HEK293T (cell line): ENCODE measurements around the gene UNCX.

Experiments
- CTCF ChIA-PET: fragments of 350-600 bp; formaldehyde crosslinking; extraction: SDS; loops from one replicate; lab custom pipeline; 2021; ENCODE audit warnings: antibody characterized with exemption, inconsistent platforms; lab: Yijun Ruan, JAX
- POLR2A ChIA-PET: fragments of 350-600 bp; formaldehyde crosslinking; extraction: SDS; loops from one replicate; lab custom pipeline; 2020; ENCODE audit warnings: antibody characterized with exemption, inconsistent platforms; lab: Yijun Ruan, JAX
- DNase-seq: peaks from one replicate; pipeline ENCODE4 v3.0.0; 2012; ENCODE audit warnings: mixed read lengths; ENCODE audit errors: extremely low spot score
- ARNT ChIP-seq: fragments of 450-650 bp; IDR thresholded peaks from 2 replicates; pipeline ENCODE4 v1.6.1; 2017; ENCODE audit warnings: mild to moderate bottlenecking
- BHLHE40 ChIP-seq: fragments of 450-650 bp; IDR thresholded peaks from 2 replicates; pipeline ENCODE4 v1.6.1; 2016; ENCODE audit warnings: mild to moderate bottlenecking, moderate library complexity, borderline replicate concordance
- CTBP1 ChIP-seq: fragments of 450-650 bp; IDR thresholded peaks from 2 replicates; pipeline ENCODE4 v1.6.1; 2016; ENCODE audit warnings: borderline replicate concordance
- ELF4 ChIP-seq: fragments of 450-650 bp; IDR thresholded peaks from 2 replicates; pipeline ENCODE4 v1.6.1; 2017; ENCODE audit warnings: antibody characterized with exemption
- FOXA1 ChIP-seq: fragments of 450-650 bp; IDR thresholded peaks from 2 replicates; pipeline ENCODE4 v1.6.1; 2016; ENCODE audit warnings: mild to moderate bottlenecking
- FOXK2 ChIP-seq: fragments of 450-650 bp; IDR thresholded peaks from 2 replicates; pipeline ENCODE4 v1.6.1; 2016; ENCODE audit warnings: mild to moderate bottlenecking
- FOXM1 ChIP-seq: fragments of 450-650 bp; IDR thresholded peaks from 2 replicates; pipeline ENCODE4 v1.6.1; 2017; ENCODE audit warnings: mild to moderate bottlenecking, borderline replicate concordance
- HDGF ChIP-seq: fragments of 450-650 bp; IDR thresholded peaks from 2 replicates; pipeline ENCODE4 v1.6.1; 2017; ENCODE audit warnings: antibody characterized with exemption, borderline replicate concordance
- L3MBTL2 ChIP-seq: fragments of 450-650 bp; conservative IDR thresholded peaks from 2 replicates; pipeline ENCODE4 v1.6.1; 2016; ENCODE audit warnings: mild to moderate bottlenecking
- LEF1 ChIP-seq: fragments of 450-650 bp; IDR thresholded peaks from 2 replicates; pipeline ENCODE4 v1.6.1; 2017; ENCODE audit warnings: mild to moderate bottlenecking, borderline replicate concordance
- NFRKB ChIP-seq: fragments of 450-650 bp; IDR thresholded peaks from 2 replicates; pipeline ENCODE4 v1.6.1; 2016; ENCODE audit warnings: mild to moderate bottlenecking, moderate library complexity
- SP1 ChIP-seq: fragments of 450-650 bp; IDR thresholded peaks from 2 replicates; pipeline ENCODE4 v1.6.1; 2017
- SUZ12 ChIP-seq: fragments of 450-650 bp; IDR thresholded peaks from 2 replicates; pipeline ENCODE4 v1.6.1; 2016; ENCODE audit warnings: mild to moderate bottlenecking
- TARDBP ChIP-seq: fragments of 450-650 bp; IDR thresholded peaks from 2 replicates; pipeline ENCODE4 v1.6.1; 2016
- ZNF384 ChIP-seq: fragments of 450-650 bp; IDR thresholded peaks from 2 replicates; pipeline ENCODE4 v1.6.1; 2016
- TF ChIP-seq, protein P1 (sequence below): fragments of 450-650 bp; IDR thresholded peaks from 2 replicates; pipeline ENCODE4 v1.6.1; 2016

Gene UNCX

DNA sequence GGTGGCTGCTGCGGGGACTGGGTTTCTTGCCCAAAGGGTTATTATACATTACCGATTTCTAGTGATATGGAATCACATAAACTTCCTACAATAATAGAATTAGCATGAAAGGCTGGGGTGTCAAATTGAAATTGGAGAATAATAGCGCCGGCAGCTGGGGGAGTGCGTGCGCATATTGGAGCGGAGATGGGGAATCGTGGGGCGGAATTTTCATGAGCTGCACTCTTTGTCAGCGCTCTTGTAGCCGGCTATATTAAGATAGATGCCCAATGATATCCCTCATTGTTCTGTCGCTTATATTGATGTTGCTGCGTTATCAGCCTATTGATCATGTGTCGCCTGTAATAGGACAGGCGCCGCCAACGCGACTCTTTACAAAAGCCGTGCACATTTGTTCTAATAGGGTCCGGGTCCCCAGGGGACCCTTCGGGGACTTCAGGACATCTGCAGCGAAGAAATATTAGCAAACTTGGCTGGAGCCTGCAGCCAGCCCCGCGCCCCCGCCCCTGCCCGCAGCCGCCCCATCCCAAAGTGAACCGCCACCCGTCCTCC, 5.1 kb downstream of the UNCX start:
- ChIA-PET CTCF (no interaction called here), POLR2A (no interaction called here)
- DNase-seq = no peak
- TF ChIP-seq TARDBP (no peak), SP1 (no peak), HDGF (no peak), NFRKB (no peak), LEF1 (no peak), FOXA1 (no peak), SUZ12 (no peak), FOXK2 (no peak), ELF4 (no peak), CTBP1 (no peak), ARNT (no peak), BHLHE40 (no peak), FOXM1 (no peak), ZNF384 (no peak), L3MBTL2 (no peak)
- TF ChIP-seq, protein P1, sequence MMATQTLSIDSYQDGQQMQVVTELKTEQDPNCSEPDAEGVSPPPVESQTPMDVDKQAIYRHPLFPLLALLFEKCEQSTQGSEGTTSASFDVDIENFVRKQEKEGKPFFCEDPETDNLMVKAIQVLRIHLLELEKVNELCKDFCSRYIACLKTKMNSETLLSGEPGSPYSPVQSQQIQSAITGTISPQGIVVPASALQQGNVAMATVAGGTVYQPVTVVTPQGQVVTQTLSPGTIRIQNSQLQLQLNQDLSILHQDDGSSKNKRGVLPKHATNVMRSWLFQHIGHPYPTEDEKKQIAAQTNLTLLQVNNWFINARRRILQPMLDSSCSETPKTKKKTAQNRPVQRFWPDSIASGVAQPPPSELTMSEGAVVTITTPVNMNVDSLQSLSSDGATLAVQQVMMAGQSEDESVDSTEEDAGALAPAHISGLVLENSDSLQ = no peak

- POLR2A ChIA-PET = no interaction called here
Measured at GRCh38 chr7:1238450-1238882, 5.8 kb downstream of the UNCX start.

DNA sequence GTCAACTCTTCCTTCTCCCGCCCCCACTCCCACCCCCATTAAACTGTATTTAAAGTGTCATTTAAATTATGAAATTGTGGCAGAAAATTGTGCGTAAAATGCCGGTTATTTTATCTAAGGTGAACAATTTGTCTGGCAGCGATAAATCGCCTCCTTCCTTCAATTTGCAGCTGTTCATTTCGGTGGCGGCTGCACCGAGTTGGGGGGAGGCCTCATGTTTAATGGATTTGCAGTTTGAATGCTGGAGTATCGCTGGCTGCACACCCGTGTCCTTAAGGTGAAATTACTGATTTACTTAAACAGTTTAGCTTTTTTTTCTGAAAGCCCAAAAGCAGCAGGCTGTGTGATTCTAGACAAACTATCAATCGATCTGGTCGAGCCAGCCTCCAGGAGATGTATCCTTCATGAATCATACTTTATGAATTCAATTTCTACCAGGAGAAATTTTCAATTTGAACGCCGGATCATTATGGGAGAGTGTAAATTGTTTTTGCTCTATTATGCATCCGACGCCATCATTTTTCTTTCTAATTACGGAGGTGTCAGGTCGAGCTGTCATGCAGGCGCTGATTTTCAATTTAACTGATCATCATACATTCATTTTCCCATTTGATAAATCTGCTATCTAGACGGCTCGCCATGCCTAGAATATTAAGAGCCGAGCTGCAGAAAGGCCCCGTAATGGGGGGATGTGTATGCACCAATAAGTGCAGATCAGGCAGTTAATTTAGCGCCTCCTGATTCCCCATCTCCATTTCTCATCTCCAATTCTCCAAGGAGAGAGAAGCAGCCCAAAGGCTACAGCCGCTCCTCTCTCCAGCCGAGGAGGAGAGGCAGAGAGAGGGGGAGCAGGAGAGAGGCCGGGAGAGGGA, 6.5 kb downstream of the UNCX start:
- TF ChIP-seq FOXK2 (no peak), ARNT (no peak), ZNF384 (no peak), FOXA1 (no peak), SP1 (no peak), TARDBP (no peak), SUZ12 (no peak), NFRKB (no peak), ELF4 (no peak), CTBP1 (no peak), HDGF (no peak), LEF1 (no peak), BHLHE40 (no peak)
- TF ChIP-seq, protein P1 = no peak
- DNase-seq = no peak
- POLR2A ChIA-PET = no interaction called here
- CTCF ChIA-PET = interaction anchor here (0.5 kb wide), 1 partner anchor 24 kb away, joined by 5 read pairs; no protein-coding TSS in a partner anchor

More at GRCh38 chr7:1238450-1238882, 5.8 kb downstream of the UNCX start:
- CTCF ChIA-PET = interaction anchor here (0.5 kb wide), 1 partner anchor 24 kb away, joined by 5 read pairs; no protein-coding TSS in a partner anchor
- TF ChIP-seq SUZ12 = no peak
- TF ChIP-seq TARDBP = no peak
- no peak for TF ChIP-seq L3MBTL2
- no peak for TF ChIP-seq LEF1
- no peak for TF ChIP-seq ZNF384
- TF ChIP-seq, protein P1 = no peak
- no peak for TF ChIP-seq FOXA1
- no peak for TF ChIP-seq BHLHE40
- TF ChIP-seq ARNT = no peak
- TF ChIP-seq CTBP1 = no peak
- TF ChIP-seq FOXK2 = no peak
- TF ChIP-seq FOXM1 = no peak
- no peak for TF ChIP-seq ELF4
- TF ChIP-seq HDGF = no peak
- no peak for TF ChIP-seq NFRKB
- TF ChIP-seq SP1 = no peak
- DNase-seq = no peak

DNA sequence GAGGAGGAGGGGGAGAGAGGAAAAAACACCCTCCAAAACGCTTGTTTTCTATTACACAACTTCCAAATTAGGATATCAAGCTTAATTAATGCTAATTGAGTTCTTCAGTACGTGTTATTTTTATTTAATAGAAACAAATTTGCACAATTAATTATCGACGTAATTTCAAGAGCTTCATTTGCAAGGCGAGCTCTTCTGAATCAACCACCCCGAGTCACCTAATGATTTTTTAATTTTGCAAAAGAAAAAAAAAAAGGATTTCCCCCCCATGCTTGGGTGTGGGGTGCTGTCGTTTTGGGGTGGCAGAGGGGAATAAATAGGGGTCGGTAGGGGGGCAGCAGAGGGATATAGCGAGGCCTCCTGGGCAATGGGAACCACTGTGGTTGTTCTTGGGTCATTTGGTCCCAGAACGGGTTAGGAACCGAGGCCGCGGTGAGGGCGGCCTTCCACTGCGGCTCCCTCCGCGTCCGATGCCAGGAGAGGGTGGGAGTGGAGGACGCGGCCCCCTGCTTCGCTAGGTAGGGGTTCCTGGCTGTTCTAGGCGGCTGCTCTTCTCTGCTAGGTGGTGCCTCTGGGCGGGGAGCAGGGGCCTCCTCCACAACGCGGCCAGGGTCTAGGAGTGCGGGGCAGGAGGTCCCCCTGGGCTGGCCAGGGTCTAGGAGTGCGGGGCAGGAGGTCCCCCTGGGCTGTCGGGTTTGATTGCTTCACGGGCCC, 7.3 kb downstream of the UNCX start:
- CTCF ChIA-PET = no interaction called here
- POLR2A ChIA-PET = no interaction called here
- DNase-seq = no peak
- no peak for TF ChIP-seq NFRKB
- TF ChIP-seq SP1 = no peak
- no peak for TF ChIP-seq LEF1
- TF ChIP-seq L3MBTL2 = no peak
- TF ChIP-seq SUZ12 = no peak
- no peak for TF ChIP-seq TARDBP
- no peak for TF ChIP-seq HDGF
- TF ChIP-seq CTBP1 = no peak
- TF ChIP-seq ELF4 = no peak
- TF ChIP-seq ARNT = no peak
- no peak for TF ChIP-seq BHLHE40
- TF ChIP-seq ZNF384 = no peak
- no peak for TF ChIP-seq FOXK2
- TF ChIP-seq FOXA1 = no peak
- TF ChIP-seq FOXM1 = no peak
- TF ChIP-seq, protein P1 = no peak
